IMR-90 (cell line): Measurements from ENCODE around the gene SECTM1. TPM values are rescaled to one million over a fixed set of nuclear protein-coding genes. Genes with fewer than 3 reads are reported as not detected.

Experiments
- ATAC-seq: fragments of 200-7000 bp; cut with Tn5 transposase; 2 replicates; pipeline ENCODE4 v1.9.1; 2020; ENCODE audit warnings: low read depth, mild to moderate bottlenecking, moderate library complexity
- BruUV-seq: library from RNA; stranded (reverse); fragments of 400-500 nt; replicated peaks from 2 replicates; lab custom pipeline; 2021; lab: Mats Ljungman, UMichigan
- CTCF ChIA-PET: fragments of 300-600 bp; formaldehyde crosslinking; extraction: SDS; loops from one replicate; lab custom pipeline; 2021; ENCODE audit warnings: antibody characterized with exemption; lab: Yijun Ruan, JAX
- POLR2A ChIA-PET: fragments of 300-600 bp; sonication (Branson Sonifier 250); formaldehyde crosslinking; loops from one replicate; lab custom pipeline; 2022; ENCODE audit warnings: antibody characterized with exemption; ENCODE audit not compliant: unreplicated experiment; lab: Charles Lee
- DNase-seq: peaks from one replicate; pipeline ENCODE4 v3.0.0; 2013
- H2AFZ ChIP-seq: replicated peaks from 2 replicates; pipeline ENCODE3; 2013; ENCODE audit warnings: low read length, mild to moderate bottlenecking; ENCODE audit not compliant: poor library complexity
- H2AK5ac ChIP-seq: 2 replicates; pipeline ENCODE4 v1.6.1; 2013; ENCODE audit warnings: low read depth, low read length, inconsistent platforms
- H2AK9ac ChIP-seq: replicated peaks from 2 replicates; pipeline ENCODE3; 2013; ENCODE audit warnings: mild to moderate bottlenecking, low read depth, low read length, moderate library complexity; ENCODE audit not compliant: poor library complexity
- H2BK120ac ChIP-seq: 2 replicates; pipeline ENCODE4 v1.6.1; 2013; ENCODE audit warnings: low read depth, low read length, inconsistent platforms
- H2BK15ac ChIP-seq: 3 replicates; pipeline ENCODE4 v1.6.1; 2013; ENCODE audit warnings: low read depth, low read length, inconsistent platforms
- H2BK20ac ChIP-seq: 2 replicates; pipeline ENCODE4 v1.6.1; 2013; ENCODE audit warnings: low read depth, mild to moderate bottlenecking, inconsistent platforms, low read length, moderate library complexity
- H2BK5ac ChIP-seq: 2 replicates; pipeline ENCODE4 v1.6.1; 2013; ENCODE audit warnings: mild to moderate bottlenecking, low read depth, low read length, inconsistent platforms; ENCODE audit not compliant: poor library complexity, severe bottlenecking
- H3K14ac ChIP-seq: replicated peaks from 2 replicates; pipeline ENCODE4 v1.6.1; 2013; ENCODE audit warnings: low read depth, low read length, inconsistent platforms
- H3K18ac ChIP-seq: 2 replicates; pipeline ENCODE4 v1.6.1; 2013; ENCODE audit warnings: low read depth, low read length, control low read depth
- H3K23ac ChIP-seq: 2 replicates; pipeline ENCODE4 v1.6.1; 2013; ENCODE audit warnings: low read depth, low read length, inconsistent platforms
- H3K27ac ChIP-seq: 2 replicates; pipeline ENCODE4 v1.5.1; 2013; ENCODE audit warnings: mild to moderate bottlenecking, control low read depth, low read length; ENCODE audit not compliant: insufficient read depth
- H3K27me3 ChIP-seq: 2 replicates; pipeline ENCODE4 v1.6.1; 2013; ENCODE audit warnings: low read length; ENCODE audit not compliant: control insufficient read depth, insufficient read depth
- H3K36me3 ChIP-seq: 2 replicates; pipeline ENCODE4 v1.6.1; 2013; ENCODE audit warnings: low read length, mixed read lengths; ENCODE audit not compliant: control insufficient read depth, insufficient read depth
- H3K4ac ChIP-seq: 2 replicates; pipeline ENCODE4 v1.6.1; 2013; ENCODE audit warnings: low read depth, low read length, inconsistent platforms
- H3K4me1 ChIP-seq: 2 replicates; pipeline ENCODE4 v1.6.1; 2013; ENCODE audit warnings: low read length, mixed read lengths; ENCODE audit not compliant: control insufficient read depth, insufficient read depth
- H3K4me2 ChIP-seq: 2 replicates; pipeline ENCODE4 v1.6.1; 2013; ENCODE audit warnings: low read depth, mild to moderate bottlenecking, control low read depth, low read length, moderate library complexity
- H3K4me3 ChIP-seq: 2 replicates; pipeline ENCODE4 v1.5.1; 2013; ENCODE audit warnings: low read depth, mild to moderate bottlenecking, control low read depth, low read length, moderate library complexity; ENCODE audit not compliant: insufficient read depth
- H3K56ac ChIP-seq: 2 replicates; pipeline ENCODE4 v1.6.1; 2013; ENCODE audit warnings: low read length, inconsistent platforms; ENCODE audit not compliant: insufficient read depth; ENCODE audit errors: extremely low read depth
- H3K79me1 ChIP-seq, 2 experiments: 2 replicates each; pipeline ENCODE4 v1.6.1; 2013; ENCODE audit warnings: low read length in 2 of 2, inconsistent platforms in 1 of 2, low read depth in 1 of 2
- H3K9ac ChIP-seq: 2 replicates; pipeline ENCODE4 v1.6.1; 2013; ENCODE audit warnings: low read depth, low read length, control low read depth
- H3K9me1 ChIP-seq: 2 replicates; pipeline ENCODE4 v1.6.1; 2013; ENCODE audit warnings: low read length, inconsistent platforms; ENCODE audit not compliant: insufficient read depth
- H3K9me3 ChIP-seq: 2 replicates; pipeline ENCODE4 v1.6.1; 2013; ENCODE audit warnings: low read length; ENCODE audit not compliant: control insufficient read depth, insufficient read depth
- H4K20me1 ChIP-seq: 2 replicates; pipeline ENCODE4 v1.6.1; 2013; ENCODE audit warnings: low read length, inconsistent platforms; ENCODE audit not compliant: insufficient read depth
- H4K5ac ChIP-seq: 2 replicates; pipeline ENCODE4 v1.6.1; 2013; ENCODE audit warnings: mild to moderate bottlenecking, low read depth, low read length, control low read depth
- H4K8ac ChIP-seq, 2 experiments: 2 replicates each; pipeline ENCODE4 v1.6.1; 2013; ENCODE audit warnings: low read depth in 2 of 2, low read length in 2 of 2, control low read depth in 1 of 2, inconsistent platforms in 1 of 2
- H4K91ac ChIP-seq: 2 replicates; pipeline ENCODE4 v1.6.1; 2013; ENCODE audit warnings: low read depth, low read length, inconsistent platforms; ENCODE audit not compliant: insufficient read depth
- FOS ChIP-seq: fragments of 150-350 bp; IDR thresholded peaks from 2 replicates; pipeline ENCODE4 v1.6.1; 2016; ENCODE audit warnings: low read depth, low read length
- MXI1 ChIP-seq: IDR thresholded peaks from 2 replicates; pipeline ENCODE4 v1.6.1; 2012; ENCODE audit warnings: low read depth, mild to moderate bottlenecking, low read length, moderate library complexity, borderline replicate concordance
- POLR2A ChIP-seq: IDR thresholded peaks from 2 replicates; pipeline ENCODE4 v1.6.1; 2012; ENCODE audit warnings: mild to moderate bottlenecking, low read depth, low read length
- RFX5 ChIP-seq: IDR thresholded peaks from 2 replicates; pipeline ENCODE4 v1.8.0; 2012; ENCODE audit warnings: low read depth, mild to moderate bottlenecking, low read length, moderate library complexity
- WGBS, 2 experiments: methylation state at CpG; one replicate each; pipeline versions ENCODE4 v1.1.5 to v1.1.7; 2013; ENCODE audit warnings: missing lambda C conversion rate in 2 of 2; ENCODE audit not compliant: insufficient read length in 1 of 2; ENCODE audit errors: extremely low coverage in 2 of 2; 5-methylcytosine and 5-hydroxymethylcytosine counted together
- dilution Hi-C: fragments of 300-500 bp; cut with HindIII; formaldehyde crosslinking; loops from one replicate; pipeline ENCODE4 v1.14.3; 2018; ENCODE audit warnings: low sequenced_read_pairs; ENCODE audit not compliant: unreplicated experiment
- in situ Hi-C: fragments of 300-500 bp; cut with MboI; formaldehyde crosslinking; loops from 3 replicates; pipeline ENCODE4 v1.14.3; 2019; ENCODE audit warnings: low sequenced_read_pairs, inconsistent platforms, mixed read lengths
- intact Hi-C: fragments of 100-400 bp; cut with micrococcal nuclease; formaldehyde crosslinking; loops from 2 replicates; pipeline ENCODE4 v1.10.0; 2022
- polyA plus RNA-seq, 3 experiments: library from polyadenylated mRNA; depleted of rRNA; stranded (reverse); fragments of >200 nt; gene quantifications; 2 replicates each; pipeline ENCODE4 v1.2.3, GENCODE V29; 2012; ENCODE audit warnings: low replicate concordance in 1 of 3
- total RNA-seq: library from RNA; depleted of rRNA; stranded (reverse); fragments of >200 nt; gene quantifications from 2 replicates; pipeline ENCODE4 v1.2.3, GENCODE V29; 2012

Gene SECTM1
- total and polyA plus RNA-seq, 2 of the 4 experiments (the other 2 are of a cell fraction): 2.3 to 4.4 TPM

- WGBS, 2 experiments: 70% methylated on average over 2 of the region's 5 CpGs; no CpG with 5 or more reads in 1 of the 2 experiments
- Histone ChIP-seq H3K14ac (no peak overlapping the region), H3K9me3 (no peaks in the 10 kb centered on the region), H3K27ac (no peak overlapping the region), H3K4me2 (no peak overlapping the region), H2AK9ac (no peak overlapping the region), H2BK15ac (no peak overlapping the region), H3K23ac (no peak overlapping the region), H3K4me3 (no peak overlapping the region), H3K36me3 (peaks cover 1% of the 10 kb centered on the region), H2BK5ac (no peak overlapping the region), H3K79me1 (peaks cover 2 to 17% of the 10 kb centered on the region in 2 experiments; a peak in 2 of 4 replicates), H3K18ac (no peak overlapping the region), H2BK20ac (no peak overlapping the region), H3K27me3 (no peaks in the 10 kb centered on the region), H3K9ac (no peak overlapping the region), H3K4me1 (peaks cover 7% of the 10 kb centered on the region), H4K20me1 (peaks cover 8% of the 10 kb centered on the region), H4K8ac (no peak overlapping the region), H2AFZ (no peak overlapping the region), H2BK120ac (no peak overlapping the region), H2AK5ac (no peak overlapping the region), H4K91ac (no peak overlapping the region), H3K4ac (no peak overlapping the region), H3K56ac (no peak overlapping the region), H4K5ac (no peak overlapping the region), H3K9me1 (peaks cover 8% of the 10 kb centered on the region)
- ATAC-seq: no peak
- TF ChIP-seq POLR2A (no peak), MXI1 (no peak), FOS (no peak), RFX5 (no peak)
- dilution Hi-C loops: no loop called here
- ChIA-PET CTCF (no interaction called here), POLR2A (no interaction called here)
- intact Hi-C loops: no loop called here
- in situ Hi-C loops: no loop called here
- DNase-seq: no peak
- BruUV-seq: no TSS peak
These were observed 56.6 kb downstream of the SECTM1 start for GRCh38 chr17:82276938-82277337.
